GM13977 (cell line): ENCODE measurements around the gene CBY3.
"Not testable (repeated sequence)": the region's sequence is repeated elsewhere in the genome, so short reads cannot be mapped to it uniquely, and the experiment has no call there.

Experiments
- DNase-seq: peaks from one replicate; pipeline ENCODE4 v3.0.0; 2012; ENCODE audit warnings: low spot score
- CTCF ChIP-seq: IDR thresholded peaks from 2 replicates; pipeline ENCODE4 v1.5.1; 2012; ENCODE audit warnings: mild to moderate bottlenecking, control low read depth; ENCODE audit not compliant: insufficient read depth; ENCODE audit errors: extremely low read depth, missing control alignments
- in situ Hi-C: fragments of 300-500 bp; cut with MboI; formaldehyde crosslinking; loops from one replicate; pipeline ENCODE4 v1.12.0; 2022; ENCODE audit warnings: low sequenced_read_pairs, low pct_unique_long_range_greater_than_20kb, mixed read lengths, inconsistent platforms; ENCODE audit not compliant: unreplicated experiment

CBY3 gene

GRCh38 chr5:179720222-179720621, 39.4 kb upstream of the CBY3 start:
- in situ Hi-C loops = no loop called here

GRCh38 chr5:179716286-179716685, 35.5 kb upstream of the CBY3 start:
- DNase-seq = no peak
- in situ Hi-C loops = no loop called here
- TF ChIP-seq CTCF = no peak

More at GRCh38 chr5:179720222-179720621, 39.4 kb upstream of the CBY3 start:
- no peak for DNase-seq
- TF ChIP-seq CTCF = no peak

- in situ Hi-C loops = no loop called here
- no peak for TF ChIP-seq CTCF
Observed at GRCh38 chr5:179700401-179700918, 19.6 kb upstream of the CBY3 start.

GRCh38 chr5:179699616-179700237, 18.9 kb upstream of the CBY3 start:
- TF ChIP-seq CTCF = no peak
- DNase-seq = peak; percentile 54
- in situ Hi-C loops = no loop called here

More at GRCh38 chr5:179700401-179700918, 19.6 kb upstream of the CBY3 start:
- DNase-seq = no peak

GRCh38 chr5:179698935-179699615, 18.2 kb upstream of the CBY3 start, which contains the start of gene CANX:
Gene CANX (plus strand): TSS chr5:179698967. CDS start chr5:179705682, 6,715 bp downstream.
- no peak for DNase-seq
- in situ Hi-C loops = no loop called here
- no peak for TF ChIP-seq CTCF

- in situ Hi-C loops = no loop called here
- peak; percentile 100 for DNase-seq
- no peak for TF ChIP-seq CTCF
Observed at GRCh38 chr5:179697993-179698934, 17.4 kb upstream of the CBY3 start.

- in situ Hi-C loops, DNase-seq: not testable (repeated sequence)
Observed at GRCh38 chr5:179697543-179697942, 16.7 kb upstream of the CBY3 start.
